H1 (cell line): Measurements from ENCODE around the gene ZNRF3. TPM values are rescaled to one million over a fixed set of nuclear protein-coding genes. Genes with fewer than 3 reads are reported as not detected.

Source experiments
- CTCF ChIA-PET: fragments of 300-600 bp; sonication (Branson Sonifier 250); formaldehyde crosslinking; loops from one replicate; lab custom pipeline; 2021; ENCODE audit not compliant: partially characterized antibody; lab: Charles Lee
- POLR2A ChIA-PET: fragments of 300-600 bp; sonication (Branson Sonifier 250); formaldehyde crosslinking; loops from one replicate; lab custom pipeline; 2021; ENCODE audit warnings: inconsistent platforms; ENCODE audit not compliant: partially characterized antibody; lab: Charles Lee
- DNase-seq, 2 experiments: peaks; one replicate each; pipeline versions ENCODE4 v3.0.0 to v3.0.0-alpha.2; 2010 to 2022; ENCODE audit warnings: low spot score in 2 of 2, low read depth in 1 of 2, mixed read lengths in 1 of 2
- FAIRE-seq: peaks from 2 replicates; lab custom pipeline; 2011; peaks lifted over from hg19 to GRCh38; lab: Jason Lieb, UNC
- H2AFZ ChIP-seq: 2 replicates; pipeline ENCODE4 v1.8.1; 2012; ENCODE audit warnings: low read length, inconsistent platforms
- H2AK5ac ChIP-seq: 2 replicates; pipeline ENCODE4 v1.6.1; 2013; ENCODE audit warnings: low read depth, low read length
- H2BK120ac ChIP-seq: replicated peaks from 2 replicates; pipeline ENCODE3; 2013; ENCODE audit warnings: low read depth, low read length, inconsistent platforms
- H2BK12ac ChIP-seq: 2 replicates; pipeline ENCODE4 v1.6.1; 2013; ENCODE audit warnings: low read depth, low read length
- H2BK15ac ChIP-seq: 2 replicates; pipeline ENCODE4 v1.6.1; 2013; ENCODE audit warnings: low read length
- H2BK20ac ChIP-seq: 2 replicates; pipeline ENCODE4 v1.6.1; 2013; ENCODE audit warnings: low read length
- H2BK5ac ChIP-seq: 2 replicates; pipeline ENCODE4 v1.6.1; 2013; ENCODE audit warnings: low read depth, low read length
- H3K14ac ChIP-seq: 2 replicates; pipeline ENCODE4 v1.6.1; 2013; ENCODE audit warnings: inconsistent platforms; ENCODE audit not compliant: insufficient read length
- H3K18ac ChIP-seq: 2 replicates; pipeline ENCODE4 v1.6.1; 2013; ENCODE audit warnings: low read length; ENCODE audit errors: extremely low read depth
- H3K23ac ChIP-seq: 2 replicates; pipeline ENCODE4 v1.6.1; 2013; ENCODE audit warnings: inconsistent platforms; ENCODE audit not compliant: insufficient read length
- H3K23me2 ChIP-seq: 2 replicates; pipeline ENCODE4 v1.6.1; 2013; ENCODE audit warnings: low read depth, low read length
- H3K27ac ChIP-seq: 2 replicates; pipeline ENCODE4 v1.6.1; 2011; ENCODE audit warnings: low read depth, low read length, inconsistent platforms
- H3K27me3 ChIP-seq, 4 experiments: replicated peaks in 1 of 4; 1 replicate in 1 of 4; 2 replicates in 3 of 4; pipeline versions ENCODE4 v1.6.1 to v1.8.1; 2011 to 2013; ENCODE audit warnings: low read length in 3 of 4, mild to moderate bottlenecking in 3 of 4, inconsistent platforms in 2 of 4, mixed read lengths in 2 of 4, moderate library complexity in 1 of 4; ENCODE audit not compliant: control insufficient read depth in 3 of 4, insufficient read depth in 3 of 4; ENCODE audit errors: extremely low read depth in 1 of 4
- H3K36me3 ChIP-seq, 4 experiments: 2 replicates each; pipeline versions ENCODE4 v1.6.1 to v1.8.1; 2011 to 2013; ENCODE audit warnings: mild to moderate bottlenecking in 4 of 4, low read length in 3 of 4, moderate library complexity in 2 of 4, control low read depth in 1 of 4, inconsistent platforms in 1 of 4; ENCODE audit not compliant: insufficient read depth in 4 of 4, control insufficient read depth in 2 of 4
- H3K4ac ChIP-seq: replicated peaks from 2 replicates; pipeline ENCODE3; 2013; ENCODE audit warnings: low read length, low read depth, mixed read lengths, inconsistent platforms; ENCODE audit not compliant: insufficient read length
- H3K4me1 ChIP-seq, 4 experiments: replicated peaks in 1 of 4; 1 replicate in 1 of 4; 2 replicates in 3 of 4; pipeline versions ENCODE4 v1.6.1 to v1.8.1; 2011 to 2013; ENCODE audit warnings: low read length in 3 of 4, inconsistent platforms in 2 of 4, mixed read lengths in 1 of 4; ENCODE audit not compliant: insufficient read depth in 4 of 4, control insufficient read depth in 3 of 4
- H3K4me2 ChIP-seq, 2 experiments: 2 replicates each; pipeline versions ENCODE4 v1.6.1 to v1.8.1; 2011 to 2013; ENCODE audit warnings: low read depth in 2 of 2, low read length in 2 of 2, control low read depth in 1 of 2, inconsistent platforms in 1 of 2, mild to moderate bottlenecking in 1 of 2; ENCODE audit not compliant: insufficient read depth in 1 of 2
- H3K4me3 ChIP-seq, 4 experiments: fragments of 200-600, 300-600 bp in 1 of 4; sonication (generic), shearing (Covaris generic), sonication (Bioruptor Twin) in 1 of 4; 2 replicates each; pipeline versions ENCODE4 v1.5.1 to v1.8.1; 2011 to 2016; ENCODE audit warnings: low read length in 4 of 4, low read depth in 3 of 4, control low read depth in 2 of 4, inconsistent platforms in 2 of 4, mild to moderate bottlenecking in 2 of 4, mixed read lengths in 1 of 4, moderate library complexity in 1 of 4; ENCODE audit not compliant: insufficient read depth in 2 of 4; ENCODE audit errors: extremely low read depth in 1 of 4
- H3K56ac ChIP-seq: replicated peaks from 2 replicates; pipeline ENCODE3; 2013; ENCODE audit warnings: low read depth, mild to moderate bottlenecking, mixed read lengths, low read length, inconsistent platforms; ENCODE audit not compliant: insufficient read length
- H3K79me1 ChIP-seq: 2 replicates; pipeline ENCODE4 v1.6.1; 2013; ENCODE audit warnings: low read depth, low read length, control low read depth
- H3K79me2 ChIP-seq, 2 experiments: 2 replicates each; pipeline versions ENCODE4 v1.6.1 to v1.8.1; 2012 to 2013; ENCODE audit warnings: low read length in 2 of 2, mild to moderate bottlenecking in 2 of 2, inconsistent platforms in 1 of 2; ENCODE audit not compliant: insufficient read depth in 2 of 2, control insufficient read depth in 1 of 2
- H3K9ac ChIP-seq, 4 experiments: replicated peaks in 1 of 4; 1 replicate in 1 of 4; 2 replicates in 3 of 4; pipeline versions ENCODE4 v1.6.1 to v1.8.1; 2011 to 2013; ENCODE audit warnings: low read depth in 3 of 4, low read length in 3 of 4, control low read depth in 2 of 4, mild to moderate bottlenecking in 2 of 4, moderate library complexity in 2 of 4, inconsistent platforms in 1 of 4; ENCODE audit errors: extremely low read depth in 1 of 4
- H3K9me3 ChIP-seq, 2 experiments: 2 replicates each; pipeline versions ENCODE4 v1.6.1 to v1.8.1; 2012 to 2013; ENCODE audit warnings: mild to moderate bottlenecking in 2 of 2, moderate library complexity in 2 of 2, control low read depth in 1 of 2, inconsistent platforms in 1 of 2, low read depth in 1 of 2, low read length in 1 of 2, mixed read lengths in 1 of 2; ENCODE audit not compliant: insufficient read depth in 2 of 2
- H4K20me1 ChIP-seq, 2 experiments: replicated peaks in 1 of 2; 2 replicates each; pipeline versions ENCODE3 to v1.8.1; 2011 to 2013; ENCODE audit warnings: inconsistent platforms in 2 of 2, low read length in 2 of 2, mild to moderate bottlenecking in 1 of 2; ENCODE audit not compliant: insufficient read depth in 2 of 2, control insufficient read depth in 1 of 2
- H4K5ac ChIP-seq: 2 replicates; pipeline ENCODE4 v1.6.1; 2013; ENCODE audit warnings: low read length, low read depth, mixed read lengths, inconsistent platforms; ENCODE audit not compliant: insufficient read length
- H4K8ac ChIP-seq: 2 replicates; pipeline ENCODE4 v1.8.0; 2013; ENCODE audit warnings: mild to moderate bottlenecking, moderate library complexity, low read length, inconsistent platforms; ENCODE audit not compliant: insufficient read depth; ENCODE audit errors: extremely low read depth
- H4K91ac ChIP-seq: replicated peaks from 2 replicates; pipeline ENCODE3; 2013; ENCODE audit warnings: low read length, mixed read lengths, inconsistent platforms; ENCODE audit not compliant: insufficient read length
- RFX5 ChIP-seq: IDR thresholded peaks from 2 replicates; pipeline ENCODE4 v1.6.1; 2011; ENCODE audit warnings: low read depth, low read length, improper control_type of control experiment, borderline replicate concordance
- WGBS, 2 experiments: shearing (Covaris generic) in 1 of 2; methylation state at CpG; one replicate each; pipeline versions ENCODE4 v1.1.6 to v1.1.7; 2013 to 2015; ENCODE audit warnings: low lambda C conversion rate in 2 of 2, mixed read lengths in 2 of 2, inconsistent platforms in 1 of 2, low coverage in 1 of 2, missing lambda C conversion rate in 1 of 2; ENCODE audit not compliant: insufficient replicate concordance in 2 of 2, insufficient coverage in 1 of 2, insufficient read length in 1 of 2; ENCODE audit errors: extremely low coverage in 1 of 2, missing lambda C conversion rate in 1 of 2; 5-methylcytosine and 5-hydroxymethylcytosine counted together
- polyA plus RNA-seq, 7 experiments: library from polyadenylated mRNA; depleted of rRNA in 3 of 7; stranded (reverse) in 5 of 7; unstranded in 2 of 7; fragments of >200 nt in 5 of 7; fragments of 200-250 nt in 2 of 7; gene quantifications; 1 replicate in 5 of 7; 2 replicates in 1 of 7; 4 replicates in 1 of 7; pipeline versions ENCODE4 v1.2.1 to v1.2.3, GENCODE V29; 2011 to 2013; ENCODE audit warnings: missing spikeins in 2 of 7, mixed read lengths in 2 of 7
- total RNA-seq: library from RNA; stranded (reverse); fragmentation: NEBNext Ultra II Directional; extraction: Animal tissue kit (Norgen Biotek cat#: 25700); gene quantifications from 2 replicates; pipeline ENCODE4 v1.2.1, GENCODE V29; 2021

ZNRF3 gene
- total and polyA plus RNA-seq, 2 of the 8 experiments (the other 6 are each of a cell fraction or from before 2014, with no cell fraction given), result 14.1 to 21.7 TPM

GRCh38 chr22:29044657-29045176 is 161.3 kb downstream of the ZNRF3 start:
- H3K4me3 ChIP-seq, result no peak overlapping the region
- no peak overlapping the region for H4K8ac ChIP-seq
- H3K23ac ChIP-seq, result no peak overlapping the region
- WGBS, 2 experiments, result 89% methylated on average over 13 of the region's 13 CpGs; no CpG with 5 or more reads in 1 of the 2 experiments
- no peak overlapping the region for H2BK15ac ChIP-seq
- peaks cover 14 to 63% (median 38%) of the 10 kb centered on the region in 4 experiments; a peak in 7 of 8 replicates for H3K36me3 ChIP-seq
- H2BK120ac ChIP-seq, result no peak overlapping the region
- CTCF ChIA-PET, result interaction anchor here (0.6 to 1.8 kb wide), 7 partner anchors 17 to 343 kb away, joined by 3 to 7 read pairs (median 4); partner anchors contain the start of genes AP1B1 and C22orf31
- H4K20me1 ChIP-seq, result peaks cover 1 to 8% of the 10 kb centered on the region in 2 experiments
- H3K4me2 ChIP-seq, result no peak overlapping the region
- H3K27me3 ChIP-seq, result no peaks in the 10 kb centered on the region
- no peak overlapping the region for H4K91ac ChIP-seq
- no peak overlapping the region for H3K9ac ChIP-seq
- H3K18ac ChIP-seq, result no peak overlapping the region
- TF ChIP-seq RFX5, result no peak
- H3K4me1 ChIP-seq, result peaks cover 0 to 3% (median 0%) of the 10 kb centered on the region in 4 experiments; a peak in 3 of 7 replicates
- DNase-seq (no peak), FAIRE-seq (no peak)
- peaks cover 0 to 5% of the 10 kb centered on the region in 2 experiments; a peak in 1 of 4 replicates for H3K79me2 ChIP-seq
- POLR2A ChIA-PET, result interaction anchor here (0.6 to 1.2 kb wide), 4 partner anchors 11 to 149 kb away, joined by 3 to 6 read pairs (median 3); partner anchors contain the start of gene C22orf31
- H4K5ac ChIP-seq, result no peak overlapping the region
- no peaks in the 10 kb centered on the region for H3K9me3 ChIP-seq
- H2AK5ac ChIP-seq, result no peak overlapping the region
- H3K27ac ChIP-seq, result no peak overlapping the region
- H2AFZ ChIP-seq, result no peak overlapping the region
- H3K79me1 ChIP-seq, result no peaks in the 10 kb centered on the region
- no peak overlapping the region for H3K14ac ChIP-seq
- no peak overlapping the region for H2BK5ac ChIP-seq
- no peaks in the 10 kb centered on the region for H3K23me2 ChIP-seq
- H3K4ac ChIP-seq, result no peak overlapping the region
- no peak overlapping the region for H2BK12ac ChIP-seq
- no peak overlapping the region for H2BK20ac ChIP-seq
- H3K56ac ChIP-seq, result no peak overlapping the region
